GM18951 (cell line): ENCODE results near the gene RB1.
"Not testable (repeated sequence)": the region's sequence is repeated elsewhere in the genome, so short reads cannot be mapped to it uniquely, and the experiment has no call there.

ENCODE experiments used
- POLR2A ChIP-seq: IDR thresholded peaks from 4 replicates; pipeline ENCODE4 v1.6.1; 2011; ENCODE audit warnings: mild to moderate bottlenecking; ENCODE audit not compliant: insufficient read length, insufficient read depth; ENCODE audit errors: extremely low read depth
- in situ Hi-C: fragments of 300-500 bp; cut with MboI; formaldehyde crosslinking; loops from one replicate; pipeline ENCODE4 v1.12.0; 2022; ENCODE audit warnings: low sequenced_read_pairs, mixed read lengths, inconsistent platforms; ENCODE audit not compliant: unreplicated experiment

Gene RB1

GRCh38 chr13:48415516-48415915 is 112.0 kb downstream of the RB1 start:
- no peak for TF ChIP-seq POLR2A
- in situ Hi-C loops, result no loop called here

GRCh38 chr13:48422003-48422402 is 118.5 kb downstream of the RB1 start:
- in situ Hi-C loops, result not testable (repeated sequence)

- in situ Hi-C loops, result no loop called here
- TF ChIP-seq POLR2A, result no peak
Measured at GRCh38 chr13:48424212-48424611, 120.7 kb downstream of the RB1 start.

GRCh38 chr13:48426052-48426451 is 122.5 kb downstream of the RB1 start:
- TF ChIP-seq POLR2A, result no peak
- in situ Hi-C loops, result no loop called here

- in situ Hi-C loops, result not testable (repeated sequence)
Measured at GRCh38 chr13:48426755-48427298, 123.3 kb downstream of the RB1 start.

- TF ChIP-seq POLR2A, result no peak
- in situ Hi-C loops, result no loop called here
Measured at GRCh38 chr13:48429036-48429435, 125.5 kb downstream of the RB1 start.

- TF ChIP-seq POLR2A, result no peak
- in situ Hi-C loops, result no loop called here
Measured at GRCh38 chr13:48429886-48430285, 126.3 kb downstream of the RB1 start.

- in situ Hi-C loops, result no loop called here
Measured at GRCh38 chr13:48431431-48431830, 127.9 kb downstream of the RB1 start.

GRCh38 chr13:48431987-48432615 is 128.6 kb downstream of the RB1 start:
- TF ChIP-seq POLR2A, result no peak
- in situ Hi-C loops, result no loop called here

More at GRCh38 chr13:48431431-48431830, 127.9 kb downstream of the RB1 start:
- no peak for TF ChIP-seq POLR2A

- in situ Hi-C loops, result no loop called here
- no peak for TF ChIP-seq POLR2A
Measured at GRCh38 chr13:48434200-48434599, 130.6 kb downstream of the RB1 start.

GRCh38 chr13:48436661-48437288 is 133.2 kb downstream of the RB1 start:
- in situ Hi-C loops, result no loop called here
- TF ChIP-seq POLR2A, result no peak

GRCh38 chr13:48437371-48437770 is 133.8 kb downstream of the RB1 start:
- in situ Hi-C loops, result no loop called here
- no peak for TF ChIP-seq POLR2A

- in situ Hi-C loops, result no loop called here
- TF ChIP-seq POLR2A, result no peak
Measured at GRCh38 chr13:48443442-48444208, 140.1 kb downstream of the RB1 start.

- no peak for TF ChIP-seq POLR2A
- in situ Hi-C loops, result no loop called here
Measured at GRCh38 chr13:48446464-48446863, 142.9 kb downstream of the RB1 start.
